Trophoblast cell (in vitro differentiated cells and primary cell): ENCODE data around the gene ZNF839.

ENCODE experiments used
- DNase-seq, 2 donors: peaks; one replicate each; pipeline ENCODE4 v3.0.0-alpha.2; 2016
- H2AFZ ChIP-seq: 2 replicates; pipeline ENCODE4 v1.6.1; 2013; ENCODE audit warnings: low read length, moderate library complexity, mild to moderate bottlenecking; ENCODE audit not compliant: insufficient read depth, poor library complexity
- H2AK5ac ChIP-seq: 2 replicates; pipeline ENCODE4 v1.6.1; 2013; ENCODE audit warnings: mild to moderate bottlenecking, low read length
- H2BK120ac ChIP-seq: 2 replicates; pipeline ENCODE4 v1.6.1; 2013; ENCODE audit warnings: low read length, mild to moderate bottlenecking, moderate library complexity; ENCODE audit not compliant: insufficient read depth, poor library complexity
- H2BK12ac ChIP-seq: 2 replicates; pipeline ENCODE4 v1.6.1; 2013; ENCODE audit warnings: mild to moderate bottlenecking, low read length, moderate library complexity
- H2BK5ac ChIP-seq: 2 replicates; pipeline ENCODE4 v1.6.1; 2013; ENCODE audit warnings: low read length, low read depth, moderate library complexity, mild to moderate bottlenecking; ENCODE audit not compliant: poor library complexity
- H3K14ac ChIP-seq: 2 replicates; pipeline ENCODE4 v1.6.1; 2013; ENCODE audit warnings: mild to moderate bottlenecking, low read length
- H3K18ac ChIP-seq: 2 replicates; pipeline ENCODE4 v1.6.1; 2013; ENCODE audit warnings: mild to moderate bottlenecking, low read length
- H3K23ac ChIP-seq: 2 replicates; pipeline ENCODE4 v1.6.1; 2013; ENCODE audit warnings: low read length
- H3K27ac ChIP-seq: 2 replicates; pipeline ENCODE4 v1.5.1; 2013; ENCODE audit warnings: low read depth, mild to moderate bottlenecking, inconsistent platforms, low read length, moderate library complexity
- H3K27me3 ChIP-seq: 2 replicates; pipeline ENCODE4 v1.6.1; 2013; ENCODE audit warnings: inconsistent platforms, mild to moderate bottlenecking, low read length, moderate library complexity; ENCODE audit not compliant: insufficient read depth
- H3K36me3 ChIP-seq, 2 experiments: 1 replicate in 1 of 2; 2 replicates in 1 of 2; pipeline ENCODE4 v1.6.1; 2013; ENCODE audit warnings: low read length in 2 of 2, mild to moderate bottlenecking in 2 of 2, moderate library complexity in 1 of 2; ENCODE audit not compliant: insufficient read depth in 2 of 2, control insufficient read depth in 1 of 2
- H3K4ac ChIP-seq: 2 replicates; pipeline ENCODE4 v1.6.1; 2013; ENCODE audit warnings: low read depth, mild to moderate bottlenecking, low read length, moderate library complexity
- H3K4me1 ChIP-seq, 2 experiments: 1 replicate in 1 of 2; 2 replicates in 1 of 2; pipeline ENCODE4 v1.6.1; 2013; ENCODE audit warnings: low read length in 2 of 2, mild to moderate bottlenecking in 2 of 2, moderate library complexity in 1 of 2; ENCODE audit not compliant: insufficient read depth in 2 of 2, control insufficient read depth in 1 of 2
- H3K4me2 ChIP-seq: 2 replicates; pipeline ENCODE4 v1.6.1; 2013; ENCODE audit warnings: inconsistent platforms, mild to moderate bottlenecking, low read length, moderate library complexity
- H3K4me3 ChIP-seq: 2 replicates; pipeline ENCODE4 v1.5.1; 2013; ENCODE audit warnings: mild to moderate bottlenecking, low read depth, low read length, inconsistent platforms
- H3K79me1 ChIP-seq: one replicate; pipeline ENCODE4 v1.6.1; 2013; ENCODE audit warnings: low read length
- H3K79me2 ChIP-seq: 2 replicates; pipeline ENCODE4 v1.6.1; 2013; ENCODE audit warnings: low read length, mild to moderate bottlenecking; ENCODE audit not compliant: control insufficient read depth, insufficient read depth, poor library complexity
- H3K9ac ChIP-seq: 2 replicates; pipeline ENCODE4 v1.6.1; 2013; ENCODE audit warnings: mild to moderate bottlenecking, low read length
- H3K9me3 ChIP-seq: 2 replicates; pipeline ENCODE4 v1.6.1; 2013; ENCODE audit warnings: low read depth, mild to moderate bottlenecking, control low read depth, inconsistent platforms, low read length; ENCODE audit not compliant: insufficient read depth
- H4K12ac ChIP-seq: 2 replicates; pipeline ENCODE4 v1.6.1; 2013; ENCODE audit warnings: low read depth, mild to moderate bottlenecking, low read length, moderate library complexity
- H4K8ac ChIP-seq: 2 replicates; pipeline ENCODE4 v1.6.1; 2013; ENCODE audit warnings: low read depth, mild to moderate bottlenecking, low read length, moderate library complexity
- H4K91ac ChIP-seq: one replicate; pipeline ENCODE4 v1.6.1; 2013; ENCODE audit warnings: low read depth, mild to moderate bottlenecking, low read length, moderate library complexity
- WGBS: extraction: QIAGEN DNeasy Blood & Tissue Kit; methylation state at CpG from one replicate; pipeline ENCODE4 v1.1.7; 2013; ENCODE audit warnings: missing lambda C conversion rate; ENCODE audit not compliant: insufficient read length, insufficient coverage; ENCODE audit errors: extremely low coverage; 5-methylcytosine and 5-hydroxymethylcytosine counted together

Gene ZNF839

DNA sequence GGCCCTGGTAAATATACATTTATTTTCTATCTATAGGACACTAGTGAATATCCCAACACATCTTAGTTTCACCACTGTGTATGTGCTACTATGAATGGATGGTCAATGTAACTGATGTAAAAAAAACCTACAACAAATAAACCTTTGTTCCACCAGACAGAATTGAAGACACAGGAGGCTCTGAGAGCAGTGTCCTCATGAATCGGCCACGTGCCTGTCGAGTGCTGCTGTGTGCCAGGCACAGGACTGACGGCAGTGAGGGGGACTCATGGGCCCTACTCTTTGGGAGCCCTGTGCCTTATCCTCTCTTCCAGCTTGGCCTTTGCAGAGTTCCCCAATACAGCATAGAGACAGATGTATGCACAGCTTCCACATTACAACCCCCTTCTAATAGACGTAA is 24.9 kb downstream of the ZNF839 start:
- no peak overlapping the region for H4K91ac ChIP-seq
- no peak overlapping the region for H4K12ac ChIP-seq
- no peak overlapping the region for H2BK120ac ChIP-seq
- no peak overlapping the region for H2BK5ac ChIP-seq
- no peak overlapping the region for H2BK12ac ChIP-seq
- H3K27ac ChIP-seq = no peak overlapping the region
- WGBS = no CpG with 5 or more reads among the region's 5 CpGs
- H3K4me3 ChIP-seq = no peak overlapping the region
- no peak overlapping the region for H2AK5ac ChIP-seq
- H3K27me3 ChIP-seq = no peaks in the 10 kb centered on the region
- H3K9ac ChIP-seq = no peak overlapping the region
- H3K36me3 ChIP-seq = peaks cover 36 to 43% of the 10 kb centered on the region in 2 experiments
- DNase-seq = no peak
- no peak overlapping the region for H3K4me2 ChIP-seq
- no peaks in the 10 kb centered on the region for H3K4me1 ChIP-seq
- H4K8ac ChIP-seq = no peak overlapping the region
- H3K23ac ChIP-seq = no peak overlapping the region
- H3K4ac ChIP-seq = no peak overlapping the region
- H3K79me1 ChIP-seq = no peaks in the 10 kb centered on the region
- no peaks in the 10 kb centered on the region for H3K9me3 ChIP-seq
- no peak overlapping the region for H3K14ac ChIP-seq
- no peak overlapping the region for H2AFZ ChIP-seq
- H3K79me2 ChIP-seq = no peaks in the 10 kb centered on the region
- H3K18ac ChIP-seq = no peak overlapping the region

DNA sequence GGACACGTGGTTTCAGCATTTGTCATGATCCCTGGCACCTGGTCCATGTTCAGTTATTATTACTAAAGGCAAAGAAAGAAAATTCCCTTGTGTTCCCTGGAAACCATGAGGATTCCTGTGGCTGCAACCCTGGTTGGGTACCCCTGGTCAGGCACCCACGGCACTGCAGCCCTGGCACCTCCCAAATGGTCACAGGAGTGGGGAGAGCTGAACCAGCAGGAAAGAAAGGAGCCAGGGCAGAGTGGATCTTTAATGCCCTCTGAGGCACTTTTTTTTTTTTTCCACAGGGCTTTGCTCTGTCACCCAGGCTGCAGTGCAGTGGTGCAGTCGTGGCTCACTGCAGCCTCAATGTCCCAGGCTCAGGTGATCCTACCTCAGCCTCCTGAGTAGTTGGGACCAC is 25.7 kb downstream of the ZNF839 start:
- no peak overlapping the region for H2AFZ ChIP-seq
- H4K12ac ChIP-seq = no peak overlapping the region
- H3K79me1 ChIP-seq = no peaks in the 10 kb centered on the region
- H2AK5ac ChIP-seq = no peak overlapping the region
- no peak overlapping the region for H3K27ac ChIP-seq
- no peaks in the 10 kb centered on the region for H3K27me3 ChIP-seq
- no peak overlapping the region for H3K4me2 ChIP-seq
- H3K9ac ChIP-seq = no peak overlapping the region
- H2BK5ac ChIP-seq = no peak overlapping the region
- H3K18ac ChIP-seq = no peak overlapping the region
- WGBS = no CpG with 5 or more reads among the region's 3 CpGs
- H3K9me3 ChIP-seq = no peaks in the 10 kb centered on the region
- no peak overlapping the region for H2BK120ac ChIP-seq
- H3K14ac ChIP-seq = no peak overlapping the region
- H3K79me2 ChIP-seq = no peaks in the 10 kb centered on the region
- no peak overlapping the region for H3K4ac ChIP-seq
- no peak overlapping the region for H2BK12ac ChIP-seq
- H4K91ac ChIP-seq = no peak overlapping the region
- no peak for DNase-seq
- no peaks in the 10 kb centered on the region for H3K4me1 ChIP-seq
- no peak overlapping the region for H3K23ac ChIP-seq
- peaks cover 36 to 43% of the 10 kb centered on the region in 2 experiments for H3K36me3 ChIP-seq
- H4K8ac ChIP-seq = no peak overlapping the region
- no peak overlapping the region for H3K4me3 ChIP-seq

DNA sequence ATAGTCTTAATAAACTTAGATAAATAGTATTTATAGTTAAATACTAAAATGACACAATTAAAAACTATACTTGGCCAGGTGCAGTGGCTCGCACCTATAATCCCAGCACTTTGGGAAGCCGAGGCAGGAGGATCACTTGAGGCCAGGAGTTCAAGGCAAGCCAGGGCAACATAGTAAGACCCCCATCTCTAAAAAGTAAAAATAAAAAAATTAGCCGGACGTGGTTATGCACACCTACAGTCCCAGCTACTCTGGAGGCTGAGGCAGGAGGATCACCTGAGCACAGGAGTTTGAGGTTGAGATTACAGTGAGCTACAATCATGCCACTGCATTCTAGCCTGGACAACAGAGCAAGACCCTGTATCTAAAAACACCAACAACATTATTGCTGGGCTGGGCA is 27.1 kb downstream of the ZNF839 start:
- no peak for DNase-seq
- H3K27me3 ChIP-seq = no peaks in the 10 kb centered on the region
- H3K9ac ChIP-seq = no peak overlapping the region
- no peaks in the 10 kb centered on the region for H3K79me2 ChIP-seq
- no peak overlapping the region for H4K8ac ChIP-seq
- no peak overlapping the region for H3K14ac ChIP-seq
- no peak overlapping the region for H3K4me3 ChIP-seq
- peaks cover 30 to 37% of the 10 kb centered on the region in 2 experiments for H3K36me3 ChIP-seq
- no peak overlapping the region for H2BK5ac ChIP-seq
- H2AFZ ChIP-seq = no peak overlapping the region
- H3K18ac ChIP-seq = no peak overlapping the region
- H2BK120ac ChIP-seq = no peak overlapping the region
- no peak overlapping the region for H2BK12ac ChIP-seq
- no peak overlapping the region for H4K12ac ChIP-seq
- H3K4me2 ChIP-seq = no peak overlapping the region
- WGBS = no CpG with 5 or more reads among the region's 4 CpGs
- H3K4ac ChIP-seq = no peak overlapping the region
- no peak overlapping the region for H3K23ac ChIP-seq
- no peaks in the 10 kb centered on the region for H3K4me1 ChIP-seq
- H3K27ac ChIP-seq = no peak overlapping the region
- H4K91ac ChIP-seq = no peak overlapping the region
- no peaks in the 10 kb centered on the region for H3K79me1 ChIP-seq
- H2AK5ac ChIP-seq = no peak overlapping the region
- no peaks in the 10 kb centered on the region for H3K9me3 ChIP-seq

DNA sequence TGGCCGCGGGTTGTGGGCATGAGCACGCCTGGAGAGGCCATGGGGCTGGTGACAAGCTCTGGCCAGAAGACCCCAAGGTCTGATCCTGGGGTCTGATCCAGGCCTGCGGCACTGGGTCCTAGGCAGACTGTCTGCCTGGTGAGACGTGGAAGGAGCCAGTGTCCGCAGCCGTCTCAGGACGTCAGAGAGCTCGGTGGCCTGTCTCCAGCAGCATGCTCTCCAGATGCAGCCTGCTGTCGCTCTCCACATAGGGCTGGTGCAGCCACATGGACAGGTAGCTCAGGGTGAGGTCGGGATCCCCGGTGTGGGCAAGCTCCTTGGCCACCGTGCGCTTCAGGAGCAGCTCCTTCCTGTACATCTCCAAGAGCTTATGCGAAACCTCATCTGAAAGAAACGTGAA is 28.8 kb downstream of the ZNF839 start:
- no peak overlapping the region for H4K8ac ChIP-seq
- no peaks in the 10 kb centered on the region for H3K79me1 ChIP-seq
- H3K4me2 ChIP-seq = no peak overlapping the region
- H3K36me3 ChIP-seq = peaks cover 25 to 33% of the 10 kb centered on the region in 2 experiments
- H3K4me3 ChIP-seq = peak overlapping the region; percentile 3
- no peak overlapping the region for H3K18ac ChIP-seq
- H3K27me3 ChIP-seq = no peaks in the 10 kb centered on the region
- no peak overlapping the region for H3K4ac ChIP-seq
- H4K91ac ChIP-seq = no peak overlapping the region
- no peak overlapping the region for H3K27ac ChIP-seq
- H3K23ac ChIP-seq = no peak overlapping the region
- no peak for DNase-seq
- no peak overlapping the region for H3K9ac ChIP-seq
- H2AK5ac ChIP-seq = no peak overlapping the region
- no peaks in the 10 kb centered on the region for H3K4me1 ChIP-seq
- H3K9me3 ChIP-seq = no peaks in the 10 kb centered on the region
- H2AFZ ChIP-seq = no peak overlapping the region
- H3K79me2 ChIP-seq = no peaks in the 10 kb centered on the region
- H3K14ac ChIP-seq = no peak overlapping the region
- no peak overlapping the region for H4K12ac ChIP-seq
- no peak overlapping the region for H2BK5ac ChIP-seq
- WGBS = no CpG with 5 or more reads among the region's 16 CpGs
- no peak overlapping the region for H2BK12ac ChIP-seq
- no peak overlapping the region for H2BK120ac ChIP-seq
